K562 (cell line): Measurements from ENCODE around the gene ERICH6. TPM values are rescaled to one million over a fixed set of nuclear protein-coding genes. Genes with fewer than 3 reads are reported as not detected.
A peak's percentile ranks its signal among the peaks of the same experiment; 100 is the strongest.

Source experiments
- CBFA2T2 ChIP-seq: fragments of 450-650 bp; conservative IDR thresholded peaks from 2 replicates; pipeline ENCODE4 v1.6.1; 2017; ENCODE audit warnings: mild to moderate bottlenecking
- E2F4 ChIP-seq: sonication (generic); formaldehyde crosslinking; IDR thresholded peaks from 2 replicates; pipeline ENCODE4 v1.8.0; 2022; ENCODE audit warnings: mild to moderate bottlenecking, low read depth, missing genetic modification reagents
- FOS ChIP-seq: IDR thresholded peaks from 3 replicates; pipeline ENCODE4 v1.6.1; 2011; ENCODE audit not compliant: insufficient read length; ENCODE audit errors: extremely low read depth
- GATA2 ChIP-seq: sonication (generic); formaldehyde crosslinking; IDR thresholded peaks from 2 replicates; pipeline ENCODE4 v1.4.0; 2020; ENCODE audit warnings: mild to moderate bottlenecking, missing genetic modification reagents
- JUND ChIP-seq, 2 experiments: IDR thresholded peaks; 2 replicates in 1 of 2; 3 replicates in 1 of 2; pipeline ENCODE4 v1.6.1; 2011; ENCODE audit warnings: borderline replicate concordance in 2 of 2, low read depth in 2 of 2, low read length in 2 of 2, improper control_type of control experiment in 1 of 2, missing biosample characterization in 1 of 2, missing genetic modification characterization in 1 of 2, missing genetic modification reagents in 1 of 2
- KDM5B ChIP-seq: fragments of 200-600 bp; sonication (generic); IDR thresholded peaks from 2 replicates; pipeline ENCODE4 v1.6.1; 2012; ENCODE audit warnings: low read depth, mild to moderate bottlenecking, moderate library complexity, low read length, control low read depth, inconsistent platforms; ENCODE audit not compliant: insufficient replicate concordance
- L3MBTL2 ChIP-seq: fragments of 450-650 bp; IDR thresholded peaks from 2 replicates; pipeline ENCODE4 v1.6.1; 2016; ENCODE audit warnings: mild to moderate bottlenecking, moderate library complexity
- MAFF ChIP-seq: IDR thresholded peaks from 2 replicates; pipeline ENCODE4 v1.6.1; 2012; ENCODE audit warnings: low read length, improper control_type of control experiment
- MTA2 ChIP-seq: fragments of 450-650 bp; IDR thresholded peaks from 2 replicates; pipeline ENCODE4 v1.6.1; 2016; ENCODE audit warnings: low read depth
- NCOA1 ChIP-seq: fragments of 450-650 bp; IDR thresholded peaks from 2 replicates; pipeline ENCODE4 v1.6.1; 2016; ENCODE audit warnings: low read depth
- RREB1 ChIP-seq: fragments of 250-450 bp; sonication (Bioruptor Pico); IDR thresholded peaks from 2 replicates; pipeline ENCODE4 v1.4.0; 2020
- SMARCA5 ChIP-seq: fragments of 450-650 bp; IDR thresholded peaks from 2 replicates; pipeline ENCODE4 v1.6.1; 2016
- TAL1 ChIP-seq: fragments of 450-650 bp; IDR thresholded peaks from 2 replicates; pipeline ENCODE4 v1.6.1; 2016; ENCODE audit warnings: mild to moderate bottlenecking
- TRIM24 ChIP-seq, 2 experiments: fragments of 450-650 bp; IDR thresholded peaks; 2 replicates each; pipeline ENCODE4 v1.6.1; 2016
- TRIM28 ChIP-seq: fragments of 450-650 bp; IDR thresholded peaks from 2 replicates; pipeline ENCODE4 v1.6.1; 2017
- ZBTB26 ChIP-seq: fragments of 450-650 bp; formaldehyde crosslinking; IDR thresholded peaks from 2 replicates; pipeline ENCODE4 v1.4.0; 2022; ENCODE audit warnings: missing genetic modification characterization
- ZNF124 ChIP-seq: sonication (generic); formaldehyde crosslinking; IDR thresholded peaks from 2 replicates; pipeline ENCODE4 v1.8.1; 2022; ENCODE audit warnings: missing genetic modification reagents
- ZNF134 ChIP-seq: fragments of 250-450 bp; sonication (Bioruptor Pico); conservative IDR thresholded peaks from 2 replicates; pipeline ENCODE4 v1.4.0; 2020
- polyA plus RNA-seq, 8 experiments: library from polyadenylated mRNA; depleted of rRNA in 4 of 8; stranded (reverse) in 5 of 8; unstranded in 3 of 8; fragments of >200 nt; fragmentation: Nextera tagmentation in 2 of 8; fragmentation: Illumina TruSeq in 1 of 8; extraction: Ambion mirVana in 2 of 8; extraction: Trizol in 1 of 8; gene quantifications; 2 replicates each; pipeline versions ENCODE4 v1.2.1 to v1.2.3, GENCODE V29; 2011 to 2014; ENCODE audit warnings: inconsistent platforms in 1 of 8, missing spikeins in 1 of 8
- total RNA-seq, 7 experiments: library from RNA; depleted of rRNA in 6 of 7; stranded (reverse); fragments of >200 nt in 6 of 7; fragmentation: Illumina TruSeq in 2 of 7; extraction: Trizol in 2 of 7; gene quantifications; 2 replicates each; pipeline versions ENCODE4 v1.2.1 to v1.2.3, GENCODE V29; 2011 to 2021; ENCODE audit warnings: low replicate concordance in 1 of 7
- TF ChIP-seq, protein P1 (sequence below): fragments of 250-450 bp; sonication (Bioruptor Pico); IDR thresholded peaks from 2 replicates; pipeline ENCODE4 v1.4.0; 2020; ENCODE audit warnings: mild to moderate bottlenecking, moderate library complexity

Gene ERICH6
- total and polyA plus RNA-seq, 9 of the 15 experiments (the other 6 are each of a cell fraction or from before 2014, with no cell fraction given), result not detected

DNA sequence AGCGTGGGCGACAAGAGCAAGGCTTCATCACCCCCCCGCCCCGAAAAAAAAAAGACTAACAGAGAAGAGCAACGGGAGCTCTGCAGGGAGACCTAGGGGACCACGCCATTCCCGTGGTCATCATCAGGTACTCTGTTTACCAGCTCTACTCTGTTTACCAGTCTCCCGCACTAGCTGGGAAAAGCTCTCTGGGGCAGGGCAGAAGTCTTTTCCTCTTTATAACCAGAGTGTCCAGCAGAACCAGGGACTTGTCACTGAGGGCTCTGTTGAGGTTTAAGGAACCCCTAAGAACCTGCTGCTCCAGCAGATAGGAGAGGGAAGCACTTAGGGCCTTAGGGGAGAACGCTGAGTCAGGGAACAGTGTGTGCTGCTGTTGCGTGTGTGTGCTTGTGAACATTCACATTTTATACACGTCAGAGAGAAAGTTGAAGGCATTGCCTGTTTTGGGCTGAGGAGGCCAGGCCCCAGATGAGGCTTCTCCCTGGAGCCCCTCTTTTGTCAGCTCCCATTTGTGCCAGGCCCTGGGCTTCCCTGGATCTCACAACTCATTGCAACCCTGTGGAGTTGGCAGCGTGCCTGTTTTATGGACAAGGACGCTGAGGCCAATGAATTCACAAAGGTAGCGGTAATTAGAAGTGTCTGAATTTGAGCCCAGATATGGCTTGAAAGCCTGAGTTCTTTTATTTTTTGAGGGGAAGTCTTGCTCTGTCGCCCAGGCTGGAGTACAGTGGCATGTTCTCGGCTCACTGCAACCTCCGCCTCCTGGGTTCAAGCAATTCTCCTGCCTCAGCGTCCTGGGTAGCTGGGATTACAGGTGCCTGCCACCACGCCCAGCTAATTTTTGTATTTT is 24.2 kb upstream of the ERICH6 start (continued):
- TF ChIP-seq GATA2 (CRISPR knock-in tag) (peak; percentile 64), TAL1 (peak; percentile 77), ZBTB26 (CRISPR knock-in tag) (no peak), RREB1 (0 out of 2 replicates have a peak, but pooled peaks have one; percentile 29), JUND (IDR thresholded peaks at IDR 0.05; ENCODE audit: borderline replicate concordance, low read depth, low read length) (peak; percentile 43; the same call in 1 of the 2 replicates), JUND (tag; IDR thresholded peaks at IDR 0.05; ENCODE audit: borderline replicate concordance, low read depth, low read length) (peak; percentile 66; the same call in 1 of the 3 replicates), TRIM24 (IDR thresholded peaks at IDR 0.05) (peak; percentile 26 to 51; a peak in 2 of 4 replicates), TRIM28 (no peak), ZNF124 (CRISPR knock-in tag) (no peak), NCOA1 (peak; percentile 53; the same call in 1 of the 2 replicates), KDM5B (no peak), MAFF (peak; percentile 96), MTA2 (peak; percentile 61), E2F4 (CRISPR knock-in tag) (no peak), FOS (no peak), SMARCA5 (0 out of 2 replicates have a peak, but pooled peaks have one; percentile 29), L3MBTL2 (peak; percentile 80), ZNF134 (CRISPR knock-in tag) (peak; percentile 28; the same call in 1 of the 2 replicates), CBFA2T2 (peak; percentile 72)
- TF ChIP-seq, protein P1, sequence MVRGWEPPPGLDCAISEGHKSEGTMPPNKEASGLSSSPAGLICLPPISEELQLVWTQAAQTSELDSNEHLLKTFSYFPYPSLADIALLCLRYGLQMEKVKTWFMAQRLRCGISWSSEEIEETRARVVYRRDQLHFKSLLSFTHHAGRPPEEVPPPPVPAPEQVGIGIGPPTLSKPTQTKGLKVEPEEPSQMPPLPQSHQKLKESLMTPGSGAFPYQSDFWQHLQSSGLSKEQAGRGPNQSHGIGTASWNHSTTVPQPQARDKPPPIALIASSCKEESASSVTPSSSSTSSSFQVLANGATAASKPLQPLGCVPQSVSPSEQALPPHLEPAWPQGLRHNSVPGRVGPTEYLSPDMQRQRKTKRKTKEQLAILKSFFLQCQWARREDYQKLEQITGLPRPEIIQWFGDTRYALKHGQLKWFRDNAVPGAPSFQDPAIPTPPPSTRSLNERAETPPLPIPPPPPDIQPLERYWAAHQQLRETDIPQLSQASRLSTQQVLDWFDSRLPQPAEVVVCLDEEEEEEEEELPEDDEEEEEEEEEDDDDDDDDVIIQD (CRISPR knock-in tag), result no peak
